Measurements from ENCODE around the gene ZNF830. TPM values are rescaled to one million over a fixed set of nuclear protein-coding genes. Genes with fewer than 3 reads are reported as not detected.

ZNF830 gene
- total and polyA plus RNA-seq, 2 donors (not counting 3 experiments of a cell fraction or from before 2014, with no cell fraction given) = 3.1 to 13.9 TPM

- dilution Hi-C loops (cut with MboI; ENCODE audit: extremely low pct_ligation_motif_present, low sequenced_read_pairs) (loop anchor here (25.0 kb wide), 1 partner anchor 115 kb away; the partner anchor contains the start of genes FNDC8 and RAD51D), intact Hi-C loops (cut with micrococcal nuclease) (no loop called here)
- TF ChIP-seq POLR2A (IDR thresholded peaks at IDR 0.05; ENCODE audit: low read depth, low read length) (no peak), FOS (IDR thresholded peaks at IDR 0.05; ENCODE audit: borderline replicate concordance, insufficient read depth, low read length) (no peak), MAX (IDR thresholded peaks at IDR 0.05; ENCODE audit: insufficient read depth, insufficient read length) (no peak), MYC (IDR thresholded peaks at IDR 0.05; ENCODE audit: low read depth, low read length) (no peak), POLR2AphosphoS5 (IDR thresholded peaks at IDR 0.05; ENCODE audit: insufficient read depth, low read depth, low read length) (no peak)
- Histone ChIP-seq H3K4me2 (ENCODE audit: insufficient read depth, low read length) (no peak overlapping the region), H2AFZ (ENCODE audit: low read depth, low read length) (no peak overlapping the region), H3K36me3 (ENCODE audit: control insufficient read depth in 2 of 2, extremely low read depth in 1 of 2, insufficient read depth in 2 of 2, low read length in 2 of 2) (peaks cover 2 to 13% of the 10 kb centered on the region in 2 experiments), H3K4me1 (ENCODE audit: control insufficient read depth, extremely low read depth, insufficient read depth, low read length) (peaks cover 2% of the 10 kb centered on the region), H3K79me2 (ENCODE audit: control insufficient read depth, insufficient read depth, low read length) (no peaks in the 10 kb centered on the region), H3K9me1 (replicated peaks; ENCODE audit: control insufficient read depth, extremely low read depth, insufficient read depth, low read length) (no peaks in the 10 kb centered on the region), H3K4me3 (replicated peaks in 1 of 3; ENCODE audit: insufficient read depth in 1 of 3, low read depth in 1 of 3, low read length in 3 of 3) (no peak overlapping the region), H3K27me3 (ENCODE audit: control insufficient read depth in 2 of 2, insufficient read depth in 2 of 2, low read length in 2 of 2) (no peaks in the 10 kb centered on the region), H4K20me1 (replicated peaks; ENCODE audit: control insufficient read depth, extremely low read depth, insufficient read depth, low read length) (no peaks in the 10 kb centered on the region), H3K9ac (replicated peaks; ENCODE audit: extremely low read depth, insufficient read depth, low read length) (no peak overlapping the region), H3K27ac (ENCODE audit: insufficient read depth, low read depth, low read length) (no peak overlapping the region), H3K9me3 (replicated peaks; ENCODE audit: control insufficient read depth, insufficient read depth, low read length) (no peaks in the 10 kb centered on the region)
- BruUV-seq (replicated peaks) = no TSS peak
- DNase-seq (ENCODE audit: low read depth, low spot score) (peak; percentile 21), FAIRE-seq (no peak)
- CTCF ChIA-PET = interaction anchor here (0.8 to 5.0 kb wide), 6 partner anchors 11 to 123 kb away, joined by 3 to 48 read pairs (median 8); partner anchors contain the start of genes FNDC8, RAD51D and RFFL
- POLR2A ChIA-PET = no interaction called here
These were observed 36.1 kb downstream of the ZNF830 start for GRCh38 chr17:34997355-34997862.

- Histone ChIP-seq H2AFZ (ENCODE audit: low read depth, low read length) (no peak overlapping the region), H3K27ac (ENCODE audit: insufficient read depth, low read depth, low read length) (no peak overlapping the region), H3K4me3 (replicated peaks in 1 of 3; ENCODE audit: insufficient read depth in 1 of 3, low read depth in 1 of 3, low read length in 3 of 3) (no peak overlapping the region), H3K9me3 (replicated peaks; ENCODE audit: control insufficient read depth, insufficient read depth, low read length) (no peaks in the 10 kb centered on the region), H3K9me1 (replicated peaks; ENCODE audit: control insufficient read depth, extremely low read depth, insufficient read depth, low read length) (no peaks in the 10 kb centered on the region), H3K9ac (replicated peaks; ENCODE audit: extremely low read depth, insufficient read depth, low read length) (no peak overlapping the region), H4K20me1 (replicated peaks; ENCODE audit: control insufficient read depth, extremely low read depth, insufficient read depth, low read length) (no peaks in the 10 kb centered on the region), H3K27me3 (ENCODE audit: control insufficient read depth in 2 of 2, insufficient read depth in 2 of 2, low read length in 2 of 2) (no peaks in the 10 kb centered on the region), H3K4me2 (ENCODE audit: insufficient read depth, low read length) (no peak overlapping the region), H3K79me2 (ENCODE audit: control insufficient read depth, insufficient read depth, low read length) (no peaks in the 10 kb centered on the region), H3K36me3 (ENCODE audit: control insufficient read depth in 2 of 2, extremely low read depth in 1 of 2, insufficient read depth in 2 of 2, low read length in 2 of 2) (peaks cover 2 to 15% of the 10 kb centered on the region in 2 experiments), H3K4me1 (ENCODE audit: control insufficient read depth, extremely low read depth, insufficient read depth, low read length) (peaks cover 2% of the 10 kb centered on the region)
- DNase-seq (ENCODE audit: low read depth, low spot score) (peak; percentile 78), FAIRE-seq (peak; percentile 93)
- POLR2A ChIA-PET = no interaction called here
- BruUV-seq (replicated peaks) = no TSS peak
- TF ChIP-seq POLR2A (IDR thresholded peaks at IDR 0.05; ENCODE audit: low read depth, low read length) (no peak), CTCF (IDR thresholded peaks at IDR 0.05; ENCODE audit: extremely low read depth in 1 of 2, insufficient read depth in 1 of 2, low read depth in 1 of 2, low read length in 2 of 2) (peak; percentile 92 to 95)
- dilution Hi-C loops (cut with MboI; ENCODE audit: extremely low pct_ligation_motif_present, low sequenced_read_pairs) (loop anchor here (25.0 kb wide), 1 partner anchor 114 kb away; the partner anchor contains the start of genes FNDC8 and RAD51D), intact Hi-C loops (cut with micrococcal nuclease) (loop anchor here (1.0 to 2.0 kb wide), 4 partner anchors 25 to 121 kb away; partner anchors contain the start of genes RAD51D and RFFL)
- CTCF ChIA-PET = interaction anchor here (1.6 to 5.0 kb wide), 5 partner anchors 24 to 121 kb away, joined by 4 to 38 read pairs (median 8); partner anchors contain the start of gene RAD51D
These were observed 36.9 kb downstream of the ZNF830 start for GRCh38 chr17:34998205-34998604.
